GM18909 (cell line): ENCODE measurements around the gene SBF2.

Experiments
- ATAC-seq: cut with Tn5 transposase; IDR thresholded peaks from one replicate; pipeline ENCODE4 v1.9.1; 2021; ENCODE audit warnings: mild to moderate bottlenecking; ENCODE audit not compliant: unreplicated experiment, poor library complexity

The SBF2 gene

DNA sequence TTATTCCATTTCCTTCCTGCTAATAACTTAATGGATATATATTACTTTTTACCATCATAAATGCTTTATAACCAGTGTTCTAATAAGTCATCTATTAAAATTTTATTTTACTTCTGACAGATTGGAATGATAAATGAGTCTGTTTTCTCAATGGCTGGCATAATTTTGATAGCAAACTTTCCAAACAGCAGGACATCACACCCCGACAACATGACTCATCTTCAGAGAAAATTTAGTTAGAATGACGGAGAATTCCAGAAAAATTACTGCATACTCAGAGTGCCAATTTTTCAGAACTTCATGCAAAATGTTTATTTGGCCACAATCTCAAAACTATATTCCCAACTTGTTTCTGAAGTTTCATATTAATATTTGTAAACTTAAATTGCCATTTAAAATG lies 455.8 kb downstream of the SBF2 start:
- ATAC-seq = no peak

DNA sequence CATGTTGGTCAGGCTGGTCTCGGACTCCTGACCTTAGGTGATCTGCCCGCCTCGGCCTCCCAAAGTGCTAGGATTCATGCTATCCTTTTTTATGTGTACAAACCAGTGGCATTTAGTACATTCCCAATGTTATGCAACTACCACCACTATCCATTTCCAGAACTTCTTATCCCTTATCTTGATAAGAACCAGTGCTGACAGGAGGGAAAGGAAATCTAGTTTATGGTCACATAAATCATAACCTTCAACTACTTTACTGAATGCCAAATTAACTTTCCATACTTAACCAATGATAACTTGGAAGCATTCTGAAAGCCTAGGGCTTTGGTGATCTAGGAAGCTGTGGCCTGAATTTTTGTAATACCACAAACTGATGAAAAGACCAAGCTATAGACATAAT lies 459.7 kb downstream of the SBF2 start:
- no peak for ATAC-seq

DNA sequence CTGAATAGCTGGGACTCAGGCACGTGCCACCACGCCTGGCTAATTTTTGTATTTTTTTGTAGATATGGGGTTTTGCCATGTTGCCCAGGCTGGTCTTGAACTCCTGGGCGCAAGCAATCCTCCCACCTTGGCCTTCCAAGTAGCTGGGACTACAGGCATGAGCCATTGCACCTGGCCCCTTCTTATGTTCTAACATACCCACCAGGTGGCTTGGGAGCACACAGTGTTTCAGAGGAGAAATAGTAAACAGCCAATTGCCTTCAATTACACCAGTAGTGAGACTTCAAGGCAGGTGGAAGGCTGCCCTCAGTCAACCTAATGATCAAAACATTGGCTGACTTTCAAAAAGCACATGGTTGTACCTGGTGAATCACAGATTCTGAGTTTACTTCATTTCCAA lies 462.9 kb downstream of the SBF2 start:
- ATAC-seq = no peak

- no peak for ATAC-seq
Measured at GRCh38 chr11:9827708-9828107, 466.3 kb downstream of the SBF2 start.

DNA sequence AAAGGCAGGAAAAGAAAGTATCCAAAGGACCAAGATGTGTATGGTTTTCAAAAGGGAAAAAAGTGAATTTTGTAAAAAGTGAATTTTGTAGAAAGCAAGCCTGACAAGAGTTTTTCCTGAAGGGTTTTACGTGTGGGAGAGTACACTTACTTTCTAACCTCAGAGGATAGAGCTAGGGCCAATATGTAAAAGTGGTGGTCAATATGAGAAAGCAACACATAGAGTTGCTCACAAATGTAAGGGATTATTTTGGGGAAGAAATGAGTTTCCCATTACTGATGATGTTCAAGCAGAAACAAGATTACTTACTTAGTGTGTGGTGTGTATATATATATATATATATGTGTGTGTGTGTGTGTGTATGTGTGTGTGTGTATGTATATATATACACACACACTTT lies 467.6 kb downstream of the SBF2 start:
- no peak for ATAC-seq

DNA sequence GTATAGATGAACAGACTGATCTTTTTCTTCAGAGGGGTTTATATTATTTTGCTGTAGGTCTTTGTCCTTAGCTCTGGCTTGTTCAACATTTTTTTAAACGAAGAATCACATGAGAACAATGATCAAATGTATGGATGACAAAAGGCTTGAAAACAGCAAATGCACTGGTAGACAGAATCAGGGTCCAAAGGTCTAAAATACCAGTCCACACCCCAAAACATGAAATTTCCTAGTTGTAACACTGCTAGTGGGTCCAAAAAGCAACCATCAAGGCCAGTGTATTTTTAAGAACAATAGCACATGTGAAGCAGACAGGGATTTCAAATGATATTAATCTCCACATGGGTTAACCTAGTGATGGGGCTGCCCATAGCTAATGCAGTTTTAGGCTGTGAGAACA lies 468.1 kb downstream of the SBF2 start:
- ATAC-seq = no peak

GRCh38 chr11:9825315-9825714 lies 468.7 kb downstream of the SBF2 start:
- ATAC-seq = no peak

- ATAC-seq = no peak
Measured at GRCh38 chr11:9823887-9824385, 470.1 kb downstream of the SBF2 start.

DNA sequence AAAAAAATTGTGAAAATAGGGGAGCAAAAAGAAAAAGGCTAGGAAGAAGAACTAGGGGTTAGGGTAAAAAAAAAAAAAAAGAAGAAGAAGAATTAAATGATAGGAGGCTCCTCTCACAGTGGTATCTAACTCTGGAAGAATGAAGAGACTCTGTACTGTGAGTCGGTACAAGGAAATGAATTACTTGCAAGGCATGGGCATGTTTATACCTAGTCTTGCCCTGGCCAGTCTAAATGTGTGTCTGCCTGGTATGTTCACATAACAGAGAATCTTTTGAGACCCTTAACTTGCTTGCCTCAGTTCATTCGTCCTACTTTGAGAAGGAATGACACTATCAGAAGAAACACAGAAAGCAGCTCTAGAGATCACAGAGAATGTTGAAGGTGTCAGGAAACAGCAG lies 470.6 kb downstream of the SBF2 start:
- ATAC-seq = no peak

DNA sequence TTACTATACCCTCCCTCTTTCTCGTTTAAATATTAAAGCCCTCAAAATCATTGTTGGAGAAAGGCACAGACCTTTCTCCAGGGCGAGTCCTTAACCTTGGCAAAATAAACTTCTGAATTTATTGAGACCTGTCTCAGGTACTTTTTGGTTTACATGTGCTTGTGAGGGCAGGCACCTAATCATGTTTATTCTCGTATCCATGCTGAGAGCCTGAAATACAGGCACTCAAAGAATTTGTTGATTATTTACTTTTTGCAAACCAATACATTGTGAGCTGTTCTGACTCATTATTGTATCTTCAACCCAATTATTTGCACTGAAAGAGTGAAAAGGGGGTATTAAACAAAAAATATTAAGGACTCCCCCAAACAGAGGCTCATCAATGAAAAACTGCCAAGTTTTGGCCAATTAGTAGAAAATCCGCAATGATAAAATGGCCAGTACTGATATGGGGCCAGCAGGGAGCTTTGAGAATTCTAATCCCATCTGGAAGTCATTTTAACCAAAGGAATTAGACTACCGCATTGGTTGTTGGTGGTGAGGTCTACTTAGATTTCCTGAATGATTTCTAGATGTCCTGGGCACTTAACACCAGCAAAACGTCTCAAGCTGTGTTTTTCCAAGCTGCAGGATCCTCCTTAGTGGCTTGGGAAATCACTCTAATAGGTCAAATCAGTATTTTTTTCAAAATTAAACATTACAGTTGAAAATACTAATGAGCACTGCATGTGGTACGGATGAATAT lies 472.8 kb downstream of the SBF2 start:
- ATAC-seq = no peak

DNA sequence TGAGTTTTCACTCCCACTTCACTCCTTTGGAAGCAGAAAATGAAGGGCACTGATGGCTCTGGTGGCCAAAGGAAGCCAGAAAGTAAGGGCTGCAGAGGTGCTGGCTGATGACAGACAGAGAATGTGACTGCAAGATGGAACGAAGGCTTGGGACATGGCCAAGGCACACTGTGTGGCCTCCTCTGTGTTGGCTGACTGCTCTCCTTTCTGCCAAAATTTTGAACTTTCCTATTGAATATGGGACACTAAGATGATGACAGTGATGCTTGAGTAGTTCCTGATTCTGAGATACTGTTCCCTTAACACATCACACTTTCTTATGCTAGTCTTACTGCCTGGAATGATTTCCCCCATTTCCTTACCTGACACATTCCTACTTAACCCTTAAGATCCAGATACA lies 473.8 kb downstream of the SBF2 start:
- ATAC-seq = no peak

DNA sequence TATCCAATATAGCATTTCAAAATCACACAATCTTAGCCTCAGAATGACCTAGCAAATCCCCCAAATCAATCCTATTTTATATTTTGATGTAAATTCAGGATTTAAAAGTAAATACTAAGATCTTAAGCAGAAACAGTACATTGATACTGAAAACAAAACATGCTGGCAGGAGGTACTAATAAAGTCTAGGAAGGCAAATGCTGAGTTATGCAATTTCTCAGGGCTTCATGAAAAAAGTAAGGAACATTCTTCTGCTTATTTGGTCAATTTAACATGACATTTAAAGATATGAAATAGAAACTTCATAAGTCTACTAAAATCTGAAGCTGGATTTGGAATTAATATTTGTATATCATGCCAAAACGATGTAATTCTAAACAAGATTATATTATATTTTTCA lies 476.8 kb downstream of the SBF2 start:
- no peak for ATAC-seq

- no peak for ATAC-seq
Measured at GRCh38 chr11:9815486-9816136, 478.4 kb downstream of the SBF2 start.

- no peak for ATAC-seq
Measured at GRCh38 chr11:9814108-9814507, 479.9 kb downstream of the SBF2 start.

GRCh38 chr11:9808943-9809342 lies 485.1 kb downstream of the SBF2 start:
- no peak for ATAC-seq

DNA sequence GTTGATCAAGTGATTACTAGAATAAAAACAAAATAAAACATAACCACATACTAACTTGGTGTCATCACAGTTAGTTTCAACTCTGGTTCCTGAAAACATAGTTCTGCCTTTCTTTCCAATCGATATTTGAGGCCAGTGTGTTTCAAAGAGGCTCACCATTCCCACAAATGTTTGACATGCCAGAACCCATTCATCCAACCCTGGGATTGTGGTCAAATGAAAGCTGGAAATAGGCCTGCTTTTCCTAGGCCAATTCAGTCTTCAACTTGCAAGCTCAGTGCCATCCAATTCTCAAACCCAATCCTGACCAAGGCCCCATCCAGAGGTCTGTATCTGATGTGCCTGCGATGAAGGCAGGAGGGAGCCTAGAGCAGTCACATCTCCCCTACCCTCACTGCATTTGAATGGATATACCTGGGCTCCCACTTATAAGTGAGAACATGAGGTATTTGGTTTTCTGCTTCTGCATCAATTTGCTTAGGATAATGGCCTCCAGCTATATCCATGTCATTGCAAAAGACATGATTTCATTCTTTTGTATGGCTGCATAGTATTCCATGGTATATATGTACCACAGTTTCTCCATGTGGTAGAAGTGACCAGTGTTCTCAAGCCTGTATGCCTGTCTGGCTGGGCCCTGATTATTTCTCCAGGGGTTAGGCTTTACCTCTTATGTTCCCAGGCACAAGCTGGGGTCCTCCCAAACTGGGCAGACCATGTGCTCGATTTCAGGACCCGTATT lies 486.9 kb downstream of the SBF2 start:
- no peak for ATAC-seq

- no peak for ATAC-seq
Measured at GRCh38 chr11:9804419-9804902, 489.6 kb downstream of the SBF2 start.

DNA sequence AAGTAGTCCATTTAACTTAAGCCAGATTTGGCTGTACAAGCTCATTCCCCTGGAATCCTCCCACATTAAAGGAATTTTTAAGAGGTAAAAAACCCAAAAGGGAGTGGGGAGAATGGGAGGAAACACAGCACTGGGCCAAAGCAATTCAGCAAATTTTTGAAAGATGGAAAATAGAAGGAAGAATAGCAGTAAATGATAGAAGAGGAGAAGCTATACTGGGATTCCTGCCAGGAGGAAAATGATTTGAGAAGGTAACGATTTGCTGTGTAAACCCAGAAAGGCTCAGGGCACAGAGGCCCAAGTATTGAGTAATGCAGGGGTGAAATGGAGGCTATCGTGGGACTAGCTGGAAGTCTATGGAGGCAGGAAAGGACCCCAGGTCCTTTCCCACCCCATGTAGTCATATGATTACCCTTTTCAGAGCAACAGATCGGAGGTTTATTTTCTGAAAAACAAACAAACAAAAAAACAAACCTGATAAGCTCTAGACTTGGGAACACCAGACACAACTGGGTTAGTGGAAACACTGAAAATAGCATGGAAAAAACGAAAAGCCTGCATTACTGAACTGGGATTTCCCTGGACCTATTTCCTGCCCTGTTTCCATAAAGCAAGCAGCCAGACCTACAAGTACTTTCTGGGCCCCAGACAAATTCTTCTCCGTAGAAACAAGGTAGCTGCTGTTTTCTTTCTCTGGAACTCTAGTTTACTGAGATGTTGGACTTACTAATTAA lies 490.2 kb downstream of the SBF2 start:
- ATAC-seq = no peak

DNA sequence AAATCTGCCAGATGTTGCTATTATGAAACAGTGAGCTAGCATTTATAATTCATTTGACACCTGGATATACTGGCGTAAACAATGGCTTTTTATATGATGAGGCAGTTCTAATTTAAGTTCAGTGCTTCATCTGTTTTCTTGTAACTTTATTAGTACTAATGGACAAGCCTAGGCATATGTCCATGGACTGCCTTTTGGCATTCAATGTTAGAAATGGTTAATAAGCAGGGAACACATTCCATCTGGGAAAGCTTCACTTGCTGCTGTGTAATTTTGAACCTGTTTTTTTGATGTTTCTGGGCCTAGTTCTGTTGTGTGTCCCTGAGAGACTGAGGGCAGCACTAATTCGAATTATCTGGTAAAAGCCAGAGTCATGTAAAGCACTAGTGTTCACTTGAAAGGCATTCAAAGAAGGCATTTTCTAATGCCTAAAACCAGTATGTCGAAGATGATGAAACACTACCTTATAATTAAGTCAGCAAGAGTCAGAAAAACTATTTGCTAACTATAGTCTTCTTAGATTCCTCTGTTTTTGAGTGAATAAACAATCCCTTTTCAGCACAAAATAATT lies 491.6 kb downstream of the SBF2 start:
- ATAC-seq = no peak

- no peak for ATAC-seq
Measured at GRCh38 chr11:9799886-9800285, 494.1 kb downstream of the SBF2 start.
